HL-60 (cell line): ENCODE measurements around the gene NOL6.

Experiments used
- DNase-seq, 2 experiments: peaks; one replicate each; pipeline ENCODE4 v3.0.0-alpha.2; 2010 to 2020; ENCODE audit warnings: low read depth in 1 of 2, low spot score in 1 of 2
- H3K27ac ChIP-seq: fragments of 250-450 bp; sonication (Bioruptor Pico); replicated peaks from 2 replicates; pipeline ENCODE4 v1.5.1; 2020; ENCODE audit warnings: mild to moderate bottlenecking, moderate library complexity
- H3K27me3 ChIP-seq: fragments of 250-450 bp; sonication (Bioruptor Pico); 2 replicates; pipeline ENCODE4 v1.5.1; 2021; ENCODE audit warnings: mild to moderate bottlenecking, moderate library complexity; ENCODE audit not compliant: insufficient read depth, poor library complexity, severe bottlenecking
- H3K4me3 ChIP-seq: replicated peaks from 2 replicates; pipeline ENCODE4 v1.5.1; 2011; ENCODE audit warnings: mild to moderate bottlenecking, control low read depth, low read length; ENCODE audit not compliant: insufficient read depth
- GABPA ChIP-seq: IDR thresholded peaks from 2 replicates; pipeline ENCODE4 v1.6.1; 2012; ENCODE audit warnings: low read depth
- POLR2AphosphoS5 ChIP-seq: IDR thresholded peaks from 2 replicates; pipeline ENCODE4 v1.6.1; 2012; ENCODE audit warnings: low read depth
- REST ChIP-seq: IDR thresholded peaks from 2 replicates; pipeline ENCODE4 v1.6.1; 2012; ENCODE audit warnings: low read depth; ENCODE audit not compliant: insufficient replicate concordance
- SPI1 ChIP-seq: IDR thresholded peaks from 2 replicates; pipeline ENCODE4 v1.6.1; 2012; ENCODE audit warnings: low read depth, mild to moderate bottlenecking, borderline replicate concordance
- TF ChIP-seq, protein P1 (sequence below): IDR thresholded peaks from one replicate; pipeline ENCODE4 v1.5.1; 2011; ENCODE audit warnings: low read length, control low read depth, inconsistent platforms; ENCODE audit not compliant: insufficient read depth

Gene NOL6

DNA sequence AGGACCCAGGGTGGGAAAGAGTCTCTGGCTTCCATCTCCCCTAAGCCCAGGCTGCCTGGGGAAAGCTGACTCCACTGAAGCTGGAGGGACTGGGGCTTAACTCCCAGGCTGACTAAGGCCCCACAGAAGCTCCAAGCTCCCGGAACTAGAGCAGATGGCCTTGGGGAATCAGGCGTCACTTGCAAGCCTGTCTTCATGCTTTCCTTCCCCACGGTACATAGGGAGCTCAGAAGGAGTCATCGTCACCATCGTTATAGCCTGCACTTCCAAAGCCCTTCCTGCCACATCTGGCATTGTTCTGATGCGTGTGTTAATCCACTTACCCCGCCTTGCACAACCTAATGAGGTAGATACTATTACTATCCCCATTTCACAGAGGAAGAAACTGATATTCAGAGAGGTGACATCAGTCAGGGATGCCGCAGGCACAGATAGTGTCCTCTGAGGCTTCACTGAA is 37.9 kb downstream of the NOL6 start:
- TF ChIP-seq POLR2AphosphoS5, result no peak
- Histone ChIP-seq H3K27ac (no peak overlapping the region), H3K4me3 (no peak overlapping the region), H3K27me3 (no peaks in the 10 kb centered on the region)
- no peak for DNase-seq

GRCh38 chr9:33434317-33435105 is 39.2 kb downstream of the NOL6 start:
- no peak for TF ChIP-seq POLR2AphosphoS5
- TF ChIP-seq, protein P1, sequence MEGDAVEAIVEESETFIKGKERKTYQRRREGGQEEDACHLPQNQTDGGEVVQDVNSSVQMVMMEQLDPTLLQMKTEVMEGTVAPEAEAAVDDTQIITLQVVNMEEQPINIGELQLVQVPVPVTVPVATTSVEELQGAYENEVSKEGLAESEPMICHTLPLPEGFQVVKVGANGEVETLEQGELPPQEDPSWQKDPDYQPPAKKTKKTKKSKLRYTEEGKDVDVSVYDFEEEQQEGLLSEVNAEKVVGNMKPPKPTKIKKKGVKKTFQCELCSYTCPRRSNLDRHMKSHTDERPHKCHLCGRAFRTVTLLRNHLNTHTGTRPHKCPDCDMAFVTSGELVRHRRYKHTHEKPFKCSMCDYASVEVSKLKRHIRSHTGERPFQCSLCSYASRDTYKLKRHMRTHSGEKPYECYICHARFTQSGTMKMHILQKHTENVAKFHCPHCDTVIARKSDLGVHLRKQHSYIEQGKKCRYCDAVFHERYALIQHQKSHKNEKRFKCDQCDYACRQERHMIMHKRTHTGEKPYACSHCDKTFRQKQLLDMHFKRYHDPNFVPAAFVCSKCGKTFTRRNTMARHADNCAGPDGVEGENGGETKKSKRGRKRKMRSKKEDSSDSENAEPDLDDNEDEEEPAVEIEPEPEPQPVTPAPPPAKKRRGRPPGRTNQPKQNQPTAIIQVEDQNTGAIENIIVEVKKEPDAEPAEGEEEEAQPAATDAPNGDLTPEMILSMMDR, result no peak
- TF ChIP-seq SPI1, result no peak
- no peak for TF ChIP-seq GABPA
- TF ChIP-seq REST, result no peak
- Histone ChIP-seq H3K4me3 (no peak overlapping the region), H3K27ac (no peak overlapping the region), H3K27me3 (no peaks in the 10 kb centered on the region)
- DNase-seq, result no peak

DNA sequence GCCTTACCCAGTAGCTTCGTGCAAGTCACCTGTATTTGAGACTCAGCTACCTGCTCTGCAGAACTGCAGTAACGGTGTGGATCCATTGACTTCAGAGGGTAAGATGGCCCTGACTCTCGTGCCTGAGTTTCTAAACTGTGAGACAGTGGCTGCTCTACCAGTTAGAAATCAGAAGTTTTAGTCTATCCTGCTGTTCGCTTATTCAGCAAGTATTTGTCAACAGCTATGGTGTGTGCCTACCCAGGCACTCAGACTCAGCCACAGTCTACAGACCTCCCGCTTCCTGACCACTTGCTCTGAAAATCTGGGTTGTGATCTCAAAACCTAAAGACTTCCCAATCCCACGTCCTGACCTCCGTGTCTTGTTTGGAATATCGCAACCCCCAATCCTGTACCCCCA is 39.9 kb downstream of the NOL6 start:
- no peak for DNase-seq
- H3K27ac ChIP-seq, result no peak overlapping the region
- no peak overlapping the region for H3K4me3 ChIP-seq
- TF ChIP-seq POLR2AphosphoS5 (no peak), SPI1 (no peak), GABPA (no peak), REST (no peak)
- TF ChIP-seq, protein P1, result no peak
- no peaks in the 10 kb centered on the region for H3K27me3 ChIP-seq

DNA sequence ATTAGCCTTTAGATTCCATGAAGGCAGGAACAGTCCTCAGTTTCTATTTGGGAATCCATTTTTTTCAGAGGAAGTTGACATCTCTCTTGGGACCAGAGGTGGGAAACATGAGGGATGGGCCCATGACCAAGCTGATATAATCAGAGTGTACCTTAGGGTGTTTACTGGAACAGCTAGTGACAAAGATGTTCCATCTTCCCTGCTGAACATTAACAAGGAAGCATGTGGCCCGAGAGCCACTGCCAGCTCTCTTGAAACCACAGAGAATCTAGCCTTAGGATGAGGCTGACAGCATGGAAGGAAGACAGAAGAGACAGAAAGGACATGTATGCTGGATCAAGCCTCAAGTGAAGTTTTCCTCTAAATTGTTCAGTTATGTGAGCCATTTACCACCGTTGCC is 42.3 kb downstream of the NOL6 start:
- H3K27me3 ChIP-seq, result no peaks in the 10 kb centered on the region
- no peak overlapping the region for H3K4me3 ChIP-seq
- H3K27ac ChIP-seq, result no peak overlapping the region
- no peak for DNase-seq
- TF ChIP-seq REST (no peak), SPI1 (no peak), POLR2AphosphoS5 (no peak), GABPA (no peak)
- TF ChIP-seq, protein P1, result no peak
